NCI-H748 treated with DMSO at 0.1 percent for 48 hours (cell line): ENCODE measurements around the gene KCNQ1.

ENCODE experiments used
- DNase-seq: peaks from one replicate; lab custom pipeline; 2025; lab: John Stamatoyannopoulos, UW

KCNQ1 gene

DNA sequence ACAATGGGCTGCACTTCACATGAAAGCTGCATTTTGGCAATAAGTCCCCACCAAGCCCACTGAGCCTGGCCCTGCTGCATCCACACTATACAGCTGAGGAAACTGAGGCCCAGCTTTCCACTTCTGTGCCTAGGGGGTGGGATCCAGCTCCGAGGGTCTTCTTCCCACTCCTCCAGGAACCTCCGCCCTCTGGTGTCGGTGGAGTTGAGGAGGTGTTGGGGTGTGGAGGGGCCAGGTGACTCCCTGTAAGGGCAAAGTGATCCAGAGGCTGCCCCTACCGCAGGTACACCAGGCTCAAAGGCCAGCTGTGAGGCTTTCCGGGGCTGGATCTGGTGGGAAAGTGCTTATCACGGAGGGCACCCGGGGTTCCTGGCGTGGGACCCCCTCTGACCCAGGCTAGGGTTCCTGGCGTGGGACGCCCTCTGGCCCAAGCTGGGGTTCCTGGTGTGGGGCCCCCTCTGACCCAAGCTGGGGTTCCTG lies 125.0 kb downstream of the KCNQ1 start:
- no peak for DNase-seq

DNA sequence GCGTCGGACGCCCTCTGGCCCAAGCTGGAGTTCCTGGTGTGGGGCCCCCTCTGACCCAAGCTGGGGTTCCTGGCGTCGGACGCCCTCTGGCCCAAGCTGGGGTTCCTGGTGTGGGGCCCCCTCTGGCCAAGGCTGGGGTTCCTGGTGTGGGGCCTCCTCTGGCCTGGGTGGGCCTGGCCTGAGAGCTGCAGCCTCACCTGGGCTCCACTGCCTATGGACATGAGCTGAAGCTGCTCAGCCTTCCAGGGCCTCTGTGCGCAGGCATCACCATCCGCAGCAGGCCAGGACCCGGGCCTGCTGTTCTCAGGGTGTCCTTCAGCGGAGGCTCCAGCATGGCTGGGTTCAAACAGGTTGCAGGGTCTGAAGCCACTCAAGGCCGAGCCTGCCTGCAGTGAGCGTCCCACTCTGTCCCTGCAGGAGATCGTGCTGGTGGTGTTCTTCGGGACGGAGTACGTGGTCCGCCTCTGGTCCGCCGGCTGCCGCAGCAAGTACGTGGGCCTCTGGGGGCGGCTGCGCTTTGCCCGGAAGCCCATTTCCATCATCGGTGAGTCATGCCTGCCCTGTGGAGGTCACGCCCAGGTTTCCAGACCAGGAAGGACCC lies 125.5 kb downstream of the KCNQ1 start:
- DNase-seq: no peak

DNA sequence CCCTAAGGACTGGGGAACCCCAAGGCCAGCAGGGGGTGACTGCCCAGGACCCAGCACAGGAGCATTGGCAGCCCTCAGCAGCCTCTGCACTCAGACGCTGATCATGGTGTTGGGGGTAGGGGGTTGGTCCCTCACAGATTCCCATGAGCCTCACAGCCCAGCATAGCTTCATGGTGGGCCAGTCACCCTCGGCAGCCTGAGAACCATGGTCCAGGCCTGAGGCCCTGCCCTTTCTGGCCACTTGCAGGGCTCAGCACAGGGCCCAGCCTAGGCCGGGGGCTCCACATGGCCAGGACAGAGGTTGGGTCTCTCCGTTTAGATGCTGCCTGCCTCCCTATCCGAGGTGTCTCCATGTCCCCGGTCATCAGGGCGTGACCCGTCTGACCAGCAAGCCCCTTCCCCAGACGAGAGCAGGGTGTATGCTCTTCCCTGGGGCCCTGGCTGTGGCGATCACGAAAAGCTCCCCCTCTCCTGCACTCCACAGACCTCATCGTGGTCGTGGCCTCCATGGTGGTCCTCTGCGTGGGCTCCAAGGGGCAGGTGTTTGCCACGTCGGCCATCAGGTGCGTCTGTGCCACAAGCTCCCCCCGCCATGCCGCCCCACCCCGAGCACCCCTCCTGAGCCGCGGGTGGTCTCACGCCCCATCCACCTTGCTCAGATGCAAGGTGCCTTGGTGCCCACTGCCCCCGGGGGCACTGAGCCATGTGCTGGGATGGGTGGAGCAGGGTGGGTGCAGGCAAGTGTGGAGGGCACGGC lies 126.2 kb downstream of the KCNQ1 start:
- DNase-seq: no peak

DNA sequence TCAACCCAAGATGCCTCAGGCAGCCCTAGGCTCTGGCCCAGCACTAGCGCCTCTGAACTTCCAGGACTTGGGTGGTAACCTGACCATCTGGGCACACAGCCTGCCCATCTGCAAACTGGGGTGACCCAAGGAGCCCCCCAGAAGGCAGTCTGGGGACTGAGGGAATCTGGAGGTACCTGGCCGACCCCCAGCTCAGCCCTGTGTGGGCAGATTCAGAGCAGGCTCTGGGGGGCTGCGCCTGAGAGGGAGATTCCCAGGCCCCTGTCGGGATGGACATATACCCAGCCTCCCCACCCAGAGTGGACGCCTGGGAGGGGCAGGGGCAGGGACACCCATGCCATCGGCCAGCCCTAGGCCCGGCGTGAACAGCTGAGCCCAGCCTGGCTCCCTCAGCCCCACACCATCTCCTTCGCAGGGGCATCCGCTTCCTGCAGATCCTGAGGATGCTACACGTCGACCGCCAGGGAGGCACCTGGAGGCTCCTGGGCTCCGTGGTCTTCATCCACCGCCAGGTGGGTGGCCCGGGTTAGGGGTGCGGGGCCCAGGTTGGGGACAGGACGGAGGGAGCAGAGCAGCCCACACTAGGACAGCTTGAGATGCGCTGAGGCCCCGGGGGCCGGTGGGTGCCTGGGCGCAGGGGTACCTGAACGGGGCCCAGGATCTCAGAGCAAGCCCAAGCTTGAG lies 126.9 kb downstream of the KCNQ1 start:
- no peak for DNase-seq

DNA sequence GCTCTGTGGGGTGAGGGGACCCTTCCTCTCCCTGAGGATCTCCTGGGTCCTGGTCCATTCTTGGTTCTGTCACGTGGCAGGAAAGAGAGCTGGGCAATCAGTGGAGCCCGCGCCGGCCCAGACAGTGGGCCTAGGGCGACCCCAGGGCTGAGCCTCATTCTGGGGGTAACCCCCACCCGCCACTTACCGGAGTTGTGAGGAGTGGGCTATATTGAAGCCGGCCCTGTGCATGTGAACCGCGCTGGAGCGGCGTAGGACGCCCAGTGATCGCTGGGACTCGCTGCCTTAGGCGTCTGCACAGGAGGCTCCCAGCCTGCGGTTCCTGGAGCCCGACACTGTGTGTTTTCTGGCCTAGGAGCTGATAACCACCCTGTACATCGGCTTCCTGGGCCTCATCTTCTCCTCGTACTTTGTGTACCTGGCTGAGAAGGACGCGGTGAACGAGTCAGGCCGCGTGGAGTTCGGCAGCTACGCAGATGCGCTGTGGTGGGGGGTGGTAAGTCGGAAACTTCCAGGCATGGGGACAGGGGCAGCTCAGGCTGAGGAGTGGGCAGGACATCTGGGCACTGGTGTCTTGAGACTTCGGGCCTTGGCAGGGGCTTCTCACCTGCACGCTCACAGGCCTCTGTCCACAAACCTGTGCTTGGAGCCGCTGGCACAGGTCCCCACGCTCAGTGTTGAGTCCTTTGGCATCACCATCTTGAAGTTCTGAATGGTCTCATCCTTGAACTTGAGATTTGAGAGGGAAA lies 127.9 kb downstream of the KCNQ1 start:
- DNase-seq: no peak

DNA sequence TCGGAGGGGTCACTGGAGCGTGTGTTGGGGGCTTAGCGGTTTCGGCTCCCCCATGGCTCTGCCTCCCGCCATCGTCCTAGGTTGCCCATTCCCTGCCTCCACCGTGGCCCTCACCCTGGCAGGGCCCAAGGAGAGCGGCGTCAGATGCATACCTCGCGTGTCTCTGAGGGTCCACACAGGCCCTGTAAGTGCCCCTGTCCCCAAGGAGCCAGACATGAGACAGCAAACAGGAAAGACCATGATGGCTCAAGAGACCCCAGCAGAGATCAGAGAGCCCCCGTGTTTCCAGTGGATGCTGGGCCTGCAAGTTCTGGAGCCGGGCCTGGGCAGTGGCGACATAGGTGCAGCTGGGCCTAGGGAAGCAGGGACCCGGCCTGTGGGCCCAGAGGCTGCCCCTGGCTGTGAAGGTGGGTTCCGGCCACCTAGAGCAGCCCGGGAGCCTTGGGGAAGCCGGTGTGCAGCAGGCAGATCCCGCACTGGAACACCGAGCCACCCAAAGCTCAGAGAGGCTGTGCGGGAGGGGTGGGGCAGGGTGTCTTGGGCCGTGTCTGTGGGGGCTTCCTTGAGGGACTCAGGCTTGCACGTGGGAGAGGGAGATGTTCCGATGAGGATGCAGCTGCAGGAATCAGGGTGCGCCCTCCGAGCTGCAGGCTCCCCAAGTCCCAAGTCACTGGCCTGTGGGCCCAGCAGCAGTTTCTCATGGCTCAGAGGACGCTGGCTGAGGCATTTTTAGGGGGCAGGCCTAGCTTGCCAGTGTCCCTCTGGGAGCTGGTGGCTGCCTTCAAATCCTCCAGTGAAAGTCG lies 128.6 kb downstream of the KCNQ1 start:
- no peak for DNase-seq

DNA sequence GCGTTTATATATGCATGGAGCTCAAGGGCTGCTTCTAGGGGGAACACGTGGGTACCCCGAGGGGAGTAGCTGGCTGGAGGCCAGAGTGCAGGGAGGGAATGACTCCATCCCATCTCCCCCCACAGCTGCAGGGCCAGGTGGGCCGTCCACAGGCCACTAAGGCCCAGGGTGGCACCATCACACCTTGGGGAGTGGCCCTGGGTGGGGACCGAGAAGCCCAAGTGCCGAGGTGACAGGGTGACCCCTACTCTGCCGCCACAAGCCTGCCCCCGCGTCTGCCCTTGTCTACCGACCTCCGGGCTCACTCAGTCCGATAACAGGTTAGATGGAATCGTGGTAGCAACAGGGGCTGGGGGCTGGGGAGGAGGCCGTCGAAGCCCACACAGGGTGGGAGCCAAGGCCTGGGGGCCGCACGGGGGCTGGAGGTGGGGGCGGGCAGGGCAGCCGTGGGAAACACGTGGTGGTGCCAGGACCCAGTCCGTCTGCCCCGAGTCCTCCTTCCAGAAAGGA lies 129.3 kb downstream of the KCNQ1 start:
- no peak for DNase-seq

DNA sequence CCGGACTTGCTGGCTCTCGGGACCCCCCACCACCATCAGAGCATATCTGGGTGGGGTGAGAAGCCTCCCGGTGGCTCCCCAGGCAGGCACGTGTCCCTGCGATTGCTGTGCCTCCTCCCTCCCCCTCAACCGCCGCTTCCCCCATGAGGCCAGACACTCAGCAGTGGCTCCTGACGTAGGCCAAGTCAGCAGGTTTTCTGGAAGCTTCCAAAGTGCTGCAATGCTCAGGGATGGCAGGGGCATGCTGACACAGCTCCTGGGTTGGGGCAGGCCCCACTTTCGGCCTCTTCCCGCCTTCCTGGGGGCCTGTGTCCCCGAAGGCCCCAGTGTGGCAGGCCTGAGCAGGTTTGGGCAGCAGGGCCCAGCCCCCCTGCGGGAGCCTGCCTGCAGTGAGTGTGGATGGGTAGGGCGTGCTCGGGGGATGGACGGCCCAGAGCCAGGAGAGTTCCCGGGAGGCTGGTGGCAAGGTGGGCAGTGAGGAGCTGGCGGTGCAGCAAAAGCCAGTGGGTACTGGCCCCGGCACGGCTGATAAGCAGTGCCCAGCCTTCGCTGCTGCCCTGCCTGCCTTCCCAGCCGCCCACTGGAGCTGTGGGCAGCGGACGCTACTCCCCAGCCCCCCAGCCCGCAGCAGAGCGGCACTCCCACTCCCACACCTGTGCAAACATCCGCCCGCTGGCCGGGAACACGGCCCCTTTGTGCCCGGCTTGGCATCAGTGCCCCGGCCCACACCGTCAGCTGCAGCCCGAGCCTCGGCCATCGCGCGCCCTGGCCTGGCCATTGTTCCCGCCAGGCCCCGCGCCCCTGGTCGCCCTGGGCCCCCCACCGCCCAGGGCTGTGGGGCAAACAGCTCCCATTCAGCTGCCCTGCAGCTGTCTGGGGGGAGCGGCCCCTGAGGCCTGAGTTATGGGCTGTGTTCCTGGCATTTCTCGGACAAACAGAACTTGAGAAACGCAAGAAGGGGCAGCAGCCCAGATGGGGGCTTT lies 130.0 kb downstream of the KCNQ1 start:
- peak; percentile 42 for DNase-seq

DNA sequence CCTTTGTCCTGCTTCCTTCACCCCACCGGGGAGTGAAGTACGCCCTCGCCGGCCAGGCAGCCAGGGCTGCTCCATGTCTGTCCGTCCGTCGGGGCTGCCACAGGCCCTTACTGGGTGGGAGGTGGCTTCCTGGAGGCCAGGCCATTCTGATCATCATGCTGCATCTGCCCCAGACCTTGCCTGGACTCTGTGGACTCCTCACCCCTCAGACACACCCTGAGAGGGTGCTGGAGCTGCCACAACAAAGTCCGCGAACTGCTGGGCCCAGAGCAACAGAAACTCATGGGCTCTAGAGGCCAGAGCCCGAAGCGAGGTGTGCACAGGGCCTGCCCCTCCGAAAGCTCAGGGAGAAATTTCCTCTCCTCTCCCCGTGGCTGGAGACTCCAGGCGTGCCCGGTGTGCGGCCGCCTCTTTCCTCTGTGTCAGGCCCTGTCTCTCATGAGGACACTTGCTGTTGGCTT lies 130.8 kb downstream of the KCNQ1 start:
- DNase-seq: no peak

DNA sequence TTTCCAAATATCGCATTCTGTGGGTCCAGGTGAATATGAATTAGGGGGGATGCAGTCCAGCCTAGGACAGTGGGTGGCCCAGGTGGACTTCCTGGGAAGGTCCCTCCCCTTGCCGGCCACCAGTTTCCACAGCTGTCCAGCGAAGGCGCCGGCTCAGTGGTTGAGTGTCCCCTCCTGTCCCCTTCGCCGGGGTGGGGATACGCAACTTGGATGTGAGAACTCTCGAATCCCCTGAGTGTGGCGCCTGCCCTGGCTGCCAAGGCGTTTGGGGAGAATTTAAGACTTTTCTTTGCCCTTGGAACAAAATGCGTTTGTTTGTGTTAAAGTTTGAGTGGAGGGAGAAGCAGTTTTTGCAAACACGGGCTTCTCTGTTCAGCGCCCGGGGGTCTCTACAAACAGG lies 131.3 kb downstream of the KCNQ1 start:
- no peak for DNase-seq

DNA sequence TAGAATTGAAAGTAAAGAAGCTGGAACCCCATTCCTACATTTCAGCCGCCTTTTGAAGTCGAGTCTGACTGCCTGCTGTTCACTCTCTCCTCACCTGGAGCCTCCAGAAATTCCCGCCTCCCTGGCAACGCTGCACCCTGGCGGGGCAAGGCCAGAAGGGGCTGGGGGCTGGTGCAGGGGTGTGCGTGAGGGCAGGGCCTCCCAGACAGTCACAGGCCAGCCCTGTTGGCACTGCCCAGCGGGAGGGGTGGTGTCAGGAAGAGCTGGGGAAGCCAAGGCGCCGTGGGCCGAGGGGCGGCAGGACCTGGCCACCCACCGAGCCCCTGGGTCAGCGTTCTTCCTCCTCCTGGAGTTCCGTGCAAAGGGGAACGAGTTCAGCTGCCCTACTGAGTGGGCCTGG lies 131.7 kb downstream of the KCNQ1 start:
- no peak for DNase-seq

DNA sequence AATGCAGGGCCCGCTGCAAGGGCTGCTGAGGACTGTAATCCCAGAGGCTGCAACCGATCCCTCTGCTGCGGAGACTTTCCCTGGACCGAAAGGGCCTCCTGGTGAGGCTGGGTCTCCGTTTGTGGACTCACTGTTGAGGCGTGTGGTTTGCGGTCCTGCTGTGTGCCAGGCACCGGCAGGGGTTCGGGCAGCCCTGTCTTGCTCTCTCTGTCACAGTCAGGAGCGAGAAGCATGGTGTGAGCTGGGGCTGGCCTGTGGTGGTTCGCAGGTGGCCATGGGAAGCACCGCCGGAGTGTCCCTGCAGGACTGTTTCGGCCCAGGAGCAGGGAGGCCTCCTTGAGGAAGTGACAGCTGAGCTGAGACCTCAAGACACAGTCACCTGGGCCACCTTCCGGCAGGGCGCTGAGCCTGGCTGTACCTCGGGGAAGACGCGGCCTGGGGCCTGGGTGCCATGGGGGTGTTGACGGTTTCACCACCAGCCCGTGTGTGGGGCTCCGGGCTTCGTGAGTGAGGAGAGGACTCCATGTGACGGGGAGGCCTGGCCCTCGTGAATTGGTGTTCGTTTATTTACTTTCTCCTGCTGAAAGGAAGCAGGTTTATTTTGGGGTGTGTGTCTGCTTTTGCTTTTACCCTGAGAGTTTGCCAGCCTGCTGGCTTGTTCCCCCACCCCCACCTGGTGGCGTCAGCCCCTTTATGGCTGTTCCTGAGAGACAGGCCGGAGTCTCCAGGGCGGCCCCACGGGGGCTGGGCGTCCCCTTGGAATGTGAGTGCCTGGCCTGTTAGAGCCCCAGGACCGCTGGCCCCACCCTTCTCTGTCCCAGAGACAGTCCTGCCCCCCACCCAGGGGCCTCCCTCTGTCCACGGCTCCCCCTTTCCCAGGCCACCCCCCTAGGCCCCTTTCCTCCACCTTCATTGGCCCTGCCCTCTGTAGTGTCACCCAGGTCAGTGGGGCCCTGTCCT lies 132.5 kb downstream of the KCNQ1 start:
- no peak for DNase-seq

DNA sequence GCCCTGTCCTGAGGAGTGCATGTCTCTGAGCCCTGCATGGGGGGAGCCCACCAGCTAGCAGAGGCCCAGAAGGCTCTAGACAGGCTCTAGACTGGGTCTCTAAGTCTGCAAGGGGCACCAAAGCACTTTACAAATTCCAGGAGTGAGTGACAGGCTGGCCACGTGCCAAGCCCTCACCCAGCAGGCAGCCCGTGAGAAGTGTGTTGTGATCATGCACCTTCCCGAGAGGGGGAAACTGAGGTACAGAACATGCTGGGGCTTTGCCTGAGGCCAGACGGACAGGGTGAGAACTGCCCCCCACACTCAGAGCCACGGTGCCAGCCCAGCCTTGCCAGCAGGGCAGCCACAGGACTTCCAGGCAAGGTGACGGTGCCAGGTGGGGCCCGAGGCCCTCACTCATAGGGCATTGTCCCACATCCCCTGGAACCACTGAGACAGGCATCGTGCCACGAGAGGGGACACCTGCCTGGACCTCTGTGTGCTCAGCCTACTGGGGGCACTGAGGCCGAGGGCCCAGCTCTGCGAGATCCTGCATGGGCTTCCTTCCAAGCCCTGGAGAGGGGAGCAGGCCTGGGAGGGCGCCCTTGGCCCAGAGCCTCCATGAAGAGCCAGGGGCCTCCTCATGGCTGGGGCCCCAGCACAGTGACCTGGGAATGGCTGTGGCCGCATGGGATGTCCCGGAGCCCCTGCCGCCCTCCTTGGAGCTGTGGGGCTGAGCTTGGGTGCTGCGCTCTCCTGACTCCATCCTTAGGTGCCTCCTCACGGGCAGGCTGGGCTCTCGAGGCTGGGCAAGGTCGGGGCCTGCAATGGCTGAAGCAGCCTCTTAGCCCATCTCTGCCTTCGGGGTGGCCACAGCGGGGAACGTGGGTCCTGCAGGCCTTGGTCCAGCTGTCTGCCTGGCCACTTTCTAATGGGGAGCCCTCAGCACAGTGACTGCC lies 133.5 kb downstream of the KCNQ1 start:
- no peak for DNase-seq

DNA sequence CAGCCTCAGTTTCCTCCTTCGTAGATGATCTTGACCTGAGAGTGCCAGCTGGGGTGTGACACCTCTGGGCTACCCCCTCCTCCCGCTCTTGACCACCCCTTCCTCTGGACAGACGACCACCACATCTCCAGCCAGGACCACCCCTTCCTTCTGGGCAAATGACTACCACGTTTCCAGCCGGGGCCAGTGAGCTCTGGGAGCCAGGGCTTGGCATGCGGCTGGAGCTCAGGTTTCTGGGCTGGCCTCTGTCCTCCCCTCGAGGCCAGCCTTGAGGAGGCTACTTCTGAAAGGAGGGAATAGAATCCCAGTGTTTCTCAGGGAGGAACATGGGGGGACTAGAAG lies 134.1 kb downstream of the KCNQ1 start:
- no peak for DNase-seq

DNA sequence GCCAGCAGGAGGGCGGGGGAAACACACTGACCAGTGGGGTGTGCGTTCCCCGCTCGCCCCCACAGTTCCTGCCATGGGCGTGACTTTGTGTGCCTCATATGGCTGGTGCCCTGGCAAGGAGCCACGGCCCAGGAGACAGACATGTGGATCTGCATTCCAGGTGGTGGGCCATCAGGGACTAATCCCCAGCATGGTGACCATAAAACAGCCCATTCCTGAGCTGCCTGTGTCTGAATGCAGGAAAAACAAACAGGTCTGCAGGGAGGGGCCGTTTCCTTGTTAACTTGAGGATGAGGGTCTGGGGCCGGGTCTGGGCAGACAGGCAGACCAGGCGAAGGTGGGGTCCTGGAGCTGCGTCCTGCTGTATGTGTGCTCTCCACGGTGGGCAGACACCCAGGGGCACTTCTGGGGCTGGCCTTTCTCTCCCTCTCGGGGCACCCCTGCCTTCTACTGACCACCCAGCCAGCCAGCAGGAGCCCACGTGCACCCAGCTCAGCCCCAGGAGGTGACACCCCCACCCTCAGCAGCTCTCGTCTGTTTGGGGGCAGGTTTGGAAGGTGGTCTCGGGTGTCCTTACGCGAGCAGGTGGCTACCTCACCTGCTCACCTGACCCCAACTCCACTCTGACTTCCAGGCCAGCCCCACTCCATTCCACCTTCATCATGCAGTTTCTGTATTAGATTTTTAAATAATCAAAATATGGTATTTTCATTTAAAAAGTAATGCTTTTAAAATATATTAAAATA lies 134.7 kb downstream of the KCNQ1 start:
- no peak for DNase-seq

DNA sequence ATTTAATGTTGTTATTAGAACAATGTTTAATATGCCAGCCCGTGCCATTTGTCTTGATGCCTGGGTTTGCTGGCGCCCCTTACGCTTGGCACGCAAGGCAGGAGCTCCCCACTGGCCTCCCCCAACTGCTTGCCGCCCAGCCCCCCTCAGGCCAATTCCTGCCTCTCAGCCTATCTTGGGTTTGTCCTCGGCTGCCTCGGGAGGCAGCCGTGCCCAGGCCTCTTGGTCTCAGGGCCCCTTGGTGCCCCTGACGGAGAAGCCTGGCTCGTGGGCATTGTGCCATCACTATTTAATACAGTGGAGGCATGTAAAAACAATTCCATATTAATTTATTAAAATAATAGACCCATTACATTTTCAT lies 135.2 kb downstream of the KCNQ1 start:
- DNase-seq: no peak

DNA sequence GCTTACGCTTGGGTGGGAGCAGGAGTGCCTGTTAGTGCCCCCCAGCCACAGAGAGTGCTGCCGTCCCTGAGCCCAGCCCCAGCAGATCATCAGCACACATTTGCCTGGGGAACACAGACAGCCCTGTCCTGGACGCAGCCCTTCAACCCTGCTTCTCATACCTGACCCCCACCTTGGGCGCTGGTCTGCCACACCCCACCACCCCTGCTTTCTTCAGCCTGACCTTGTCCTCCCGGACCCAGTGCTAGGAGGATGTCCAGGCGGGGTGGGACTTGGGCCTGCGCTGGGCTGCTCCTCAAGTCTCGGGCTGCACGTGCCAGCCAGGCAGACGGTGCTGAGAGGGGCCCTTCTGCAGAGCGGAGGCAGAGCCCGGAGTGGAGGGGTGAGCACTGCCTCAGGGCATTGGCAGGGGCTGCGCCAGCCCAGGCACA lies 135.8 kb downstream of the KCNQ1 start:
- no peak for DNase-seq
